Measurements from ENCODE around the gene HDAC4.

GRCh38 chr2:239034561-239035341, 366.1 kb downstream of the HDAC4 start:
- TF ChIP-seq ESRRA (CRISPR knock-in tag; IDR thresholded peaks at IDR 0.05; ENCODE audit: borderline replicate concordance): no peak
- TF ChIP-seq, protein P1, sequence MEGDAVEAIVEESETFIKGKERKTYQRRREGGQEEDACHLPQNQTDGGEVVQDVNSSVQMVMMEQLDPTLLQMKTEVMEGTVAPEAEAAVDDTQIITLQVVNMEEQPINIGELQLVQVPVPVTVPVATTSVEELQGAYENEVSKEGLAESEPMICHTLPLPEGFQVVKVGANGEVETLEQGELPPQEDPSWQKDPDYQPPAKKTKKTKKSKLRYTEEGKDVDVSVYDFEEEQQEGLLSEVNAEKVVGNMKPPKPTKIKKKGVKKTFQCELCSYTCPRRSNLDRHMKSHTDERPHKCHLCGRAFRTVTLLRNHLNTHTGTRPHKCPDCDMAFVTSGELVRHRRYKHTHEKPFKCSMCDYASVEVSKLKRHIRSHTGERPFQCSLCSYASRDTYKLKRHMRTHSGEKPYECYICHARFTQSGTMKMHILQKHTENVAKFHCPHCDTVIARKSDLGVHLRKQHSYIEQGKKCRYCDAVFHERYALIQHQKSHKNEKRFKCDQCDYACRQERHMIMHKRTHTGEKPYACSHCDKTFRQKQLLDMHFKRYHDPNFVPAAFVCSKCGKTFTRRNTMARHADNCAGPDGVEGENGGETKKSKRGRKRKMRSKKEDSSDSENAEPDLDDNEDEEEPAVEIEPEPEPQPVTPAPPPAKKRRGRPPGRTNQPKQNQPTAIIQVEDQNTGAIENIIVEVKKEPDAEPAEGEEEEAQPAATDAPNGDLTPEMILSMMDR (IDR thresholded peaks at IDR 0.05): no peak
- TF ChIP-seq SMAD4 (CRISPR knock-in tag; IDR thresholded peaks at IDR 0.05): no peak
- TF ChIP-seq GABPB1 (CRISPR knock-in tag; IDR thresholded peaks at IDR 0.05): no peak
- no peak for TF ChIP-seq SP1 (CRISPR knock-in tag; conservative IDR thresholded peaks at IDR 0.05)
- no peak for TF ChIP-seq ZNF121 (CRISPR knock-in tag; IDR thresholded peaks at IDR 0.05)
- TF ChIP-seq, protein P2, sequence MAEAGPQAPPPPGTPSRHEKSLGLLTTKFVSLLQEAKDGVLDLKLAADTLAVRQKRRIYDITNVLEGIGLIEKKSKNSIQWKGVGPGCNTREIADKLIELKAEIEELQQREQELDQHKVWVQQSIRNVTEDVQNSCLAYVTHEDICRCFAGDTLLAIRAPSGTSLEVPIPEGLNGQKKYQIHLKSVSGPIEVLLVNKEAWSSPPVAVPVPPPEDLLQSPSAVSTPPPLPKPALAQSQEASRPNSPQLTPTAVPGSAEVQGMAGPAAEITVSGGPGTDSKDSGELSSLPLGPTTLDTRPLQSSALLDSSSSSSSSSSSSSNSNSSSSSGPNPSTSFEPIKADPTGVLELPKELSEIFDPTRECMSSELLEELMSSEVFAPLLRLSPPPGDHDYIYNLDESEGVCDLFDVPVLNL (CRISPR knock-in tag; IDR thresholded peaks at IDR 0.05; ENCODE audit: borderline replicate concordance, low read depth): no peak
- TF ChIP-seq NFE2L1 (CRISPR knock-in tag; IDR thresholded peaks at IDR 0.05): no peak
- TF ChIP-seq ZNF263 (CRISPR knock-in tag; IDR thresholded peaks at IDR 0.05; ENCODE audit: low read depth): no peak

Data from WTC11 (cell line).